ENCODE results near the gene RPA3. TPM values are rescaled to one million over a fixed set of nuclear protein-coding genes. Genes with fewer than 3 reads are reported as not detected.

Gene RPA3
- total RNA-seq, 1 experiment from 2014 or later = 61.4 TPM

- ChIA-PET CTCF (no interaction called here), POLR2A (ENCODE audit: low non-redundant PET) (no interaction called here)
- no peak for DNase-seq (ENCODE audit: low spot score)
- Histone ChIP-seq H3K4me1 (ENCODE audit: insufficient read depth, low read length, poor library complexity, severe bottlenecking) (no peaks in the 10 kb centered on the region), H3K9me3 (ENCODE audit: low read depth, low read length, poor library complexity, severe bottlenecking) (no peaks in the 10 kb centered on the region), H3K27ac (ENCODE audit: low read depth, low read length, poor library complexity, severe bottlenecking) (no peak overlapping the region), H3K4me3 (ENCODE audit: low read depth, low read length, poor library complexity, severe bottlenecking) (no peak overlapping the region), H3K27me3 (replicated peaks; ENCODE audit: insufficient read depth, low read depth, low read length, poor library complexity) (no peaks in the 10 kb centered on the region), H3K36me3 (ENCODE audit: insufficient read depth, low read length, poor library complexity, severe bottlenecking) (no peaks in the 10 kb centered on the region)
- BruUV-seq (replicated peaks) = no TSS peak
- intact Hi-C loops (cut with micrococcal nuclease; ENCODE audit: unreplicated experiment) = no loop called here
- TF ChIP-seq EZH2 (IDR thresholded peaks at IDR 0.05; ENCODE audit: borderline replicate concordance, low read depth, low read length, poor library complexity, severe bottlenecking) (no peak), CTCF (conservative IDR thresholded peaks at IDR 0.05; ENCODE audit: low read depth, low read length) (no peak)
Measured at GRCh38 chr7:7620644-7621210, 97.7 kb downstream of the RPA3 start.

GRCh38 chr7:7620236-7620635, 98.2 kb downstream of the RPA3 start:
- no peak for DNase-seq (ENCODE audit: low spot score)
- intact Hi-C loops (cut with micrococcal nuclease; ENCODE audit: unreplicated experiment) = no loop called here
- Histone ChIP-seq H3K4me3 (ENCODE audit: low read depth, low read length, poor library complexity, severe bottlenecking) (no peak overlapping the region), H3K27me3 (replicated peaks; ENCODE audit: insufficient read depth, low read depth, low read length, poor library complexity) (no peaks in the 10 kb centered on the region), H3K9me3 (ENCODE audit: low read depth, low read length, poor library complexity, severe bottlenecking) (no peaks in the 10 kb centered on the region), H3K27ac (ENCODE audit: low read depth, low read length, poor library complexity, severe bottlenecking) (no peak overlapping the region), H3K36me3 (ENCODE audit: insufficient read depth, low read length, poor library complexity, severe bottlenecking) (no peaks in the 10 kb centered on the region), H3K4me1 (ENCODE audit: insufficient read depth, low read length, poor library complexity, severe bottlenecking) (no peaks in the 10 kb centered on the region)
- BruUV-seq (replicated peaks) = no TSS peak
- no peak for TF ChIP-seq CTCF (conservative IDR thresholded peaks at IDR 0.05; ENCODE audit: low read depth, low read length)
- no peak for TF ChIP-seq EZH2 (IDR thresholded peaks at IDR 0.05; ENCODE audit: borderline replicate concordance, low read depth, low read length, poor library complexity, severe bottlenecking)
- CTCF ChIA-PET = no interaction called here
- POLR2A ChIA-PET (ENCODE audit: low non-redundant PET) = no interaction called here

GRCh38 chr7:7618410-7618809, 100.0 kb downstream of the RPA3 start:
- no peak for TF ChIP-seq EZH2 (IDR thresholded peaks at IDR 0.05; ENCODE audit: borderline replicate concordance, low read depth, low read length, poor library complexity, severe bottlenecking)
- TF ChIP-seq CTCF (conservative IDR thresholded peaks at IDR 0.05; ENCODE audit: low read depth, low read length) = no peak
- no peaks in the 10 kb centered on the region for H3K9me3 ChIP-seq (ENCODE audit: low read depth, low read length, poor library complexity, severe bottlenecking)
- H3K27me3 ChIP-seq (replicated peaks; ENCODE audit: insufficient read depth, low read depth, low read length, poor library complexity) = no peaks in the 10 kb centered on the region
- BruUV-seq (replicated peaks) = no TSS peak
- intact Hi-C loops (cut with micrococcal nuclease; ENCODE audit: unreplicated experiment) = no loop called here
- H3K4me3 ChIP-seq (ENCODE audit: low read depth, low read length, poor library complexity, severe bottlenecking) = no peak overlapping the region
- ChIA-PET CTCF (no interaction called here), POLR2A (ENCODE audit: low non-redundant PET) (no interaction called here)
- no peak for DNase-seq (ENCODE audit: low spot score)
- H3K27ac ChIP-seq (ENCODE audit: low read depth, low read length, poor library complexity, severe bottlenecking) = no peak overlapping the region
- H3K36me3 ChIP-seq (ENCODE audit: insufficient read depth, low read length, poor library complexity, severe bottlenecking) = no peaks in the 10 kb centered on the region
- H3K4me1 ChIP-seq (ENCODE audit: insufficient read depth, low read length, poor library complexity, severe bottlenecking) = no peaks in the 10 kb centered on the region
